SK-N-SH treated with all-trans-retinoic acid at 6 μM for 48 hours (cell line): ENCODE measurements around the gene ZHX3.

Experiments used
- ARNTL ChIP-seq: fragments of 450-650 bp; formaldehyde crosslinking; IDR thresholded peaks from 2 replicates; pipeline ENCODE4 v1.5.0; 2020; ENCODE audit warnings: low read depth, mild to moderate bottlenecking, moderate library complexity, borderline replicate concordance
- ZNF565 ChIP-seq: fragments of 450-650 bp; formaldehyde crosslinking; conservative IDR thresholded peaks from 2 replicates; pipeline ENCODE4 v1.5.0; 2020; ENCODE audit warnings: low read depth, mild to moderate bottlenecking, moderate library complexity

DNA sequence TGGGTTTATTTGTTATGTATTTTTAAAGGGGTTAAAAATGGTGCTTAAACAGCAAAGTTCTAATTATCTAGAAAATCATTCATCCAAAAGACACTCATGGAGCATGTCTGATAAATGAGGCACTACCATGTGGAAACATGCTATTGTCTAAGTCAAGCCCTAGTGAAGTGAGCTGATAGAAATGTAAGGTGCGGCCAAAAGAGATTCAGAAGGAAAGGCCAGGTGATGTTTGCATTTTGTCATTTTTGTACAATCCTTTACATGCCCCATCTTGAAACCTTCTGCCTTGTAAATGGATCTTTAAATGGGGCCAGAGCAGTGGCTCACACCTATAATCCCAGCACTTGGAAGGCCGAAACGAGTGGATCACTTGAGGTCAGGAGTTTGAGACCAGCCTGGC, 102.9 kb downstream of the ZHX3 start:
- no peak for TF ChIP-seq ARNTL
- no peak for TF ChIP-seq ZNF565 (CRISPR knock-in tag)
